BE2C (cell line): ENCODE measurements around the gene GGNBP2.

ENCODE experiments used
- DNase-seq: peaks from one replicate; pipeline ENCODE4 v3.0.0-alpha.2; 2020
- H3K27me3 ChIP-seq: fragments of 250-450 bp; sonication (Bioruptor Pico); 2 replicates; pipeline ENCODE4 v1.5.1; 2020; ENCODE audit warnings: mild to moderate bottlenecking
- H3K36me3 ChIP-seq: fragments of 250-450 bp; sonication (Bioruptor Pico); 2 replicates; pipeline ENCODE4 v1.5.1; 2020; ENCODE audit warnings: mild to moderate bottlenecking
- H3K4me1 ChIP-seq: fragments of 250-450 bp; sonication (Bioruptor Pico); 2 replicates; pipeline ENCODE4 v1.5.1; 2020
- H3K4me3 ChIP-seq: 2 replicates; pipeline ENCODE4 v1.5.1; 2011; ENCODE audit warnings: low read depth, low read length
- H3K9me3 ChIP-seq: fragments of 250-450 bp; sonication (Bioruptor Pico); 2 replicates; pipeline ENCODE4 v1.5.1; 2020
- CTCF ChIP-seq: IDR thresholded peaks from 2 replicates; pipeline ENCODE4 v1.5.1; 2012; ENCODE audit warnings: mild to moderate bottlenecking, low read depth, low read length

The GGNBP2 gene

GRCh38 chr17:36599546-36600250 is 55.0 kb downstream of the GGNBP2 start:
- no peak for TF ChIP-seq CTCF
- no peaks in the 10 kb centered on the region for H3K9me3 ChIP-seq
- H3K36me3 ChIP-seq = 0 out of 2 replicates have a peak, but pooled peaks cover 2% of the 10 kb centered on the region
- no peaks in the 10 kb centered on the region for H3K4me1 ChIP-seq
- no peak for DNase-seq
- H3K4me3 ChIP-seq = no peak overlapping the region
- no peaks in the 10 kb centered on the region for H3K27me3 ChIP-seq

- no peak for DNase-seq
- Histone ChIP-seq H3K27me3 (no peaks in the 10 kb centered on the region), H3K4me3 (no peak overlapping the region), H3K9me3 (no peaks in the 10 kb centered on the region), H3K36me3 (0 out of 2 replicates have a peak, but pooled peaks cover 2% of the 10 kb centered on the region), H3K4me1 (no peaks in the 10 kb centered on the region)
- TF ChIP-seq CTCF = no peak
Observed at GRCh38 chr17:36600465-36600864, 55.7 kb downstream of the GGNBP2 start.

- DNase-seq = no peak
- peak overlapping the region; percentile 91 for H3K4me3 ChIP-seq
- no peaks in the 10 kb centered on the region for H3K27me3 ChIP-seq
- H3K9me3 ChIP-seq = no peaks in the 10 kb centered on the region
- H3K4me1 ChIP-seq = no peaks in the 10 kb centered on the region
- H3K36me3 ChIP-seq = no peaks in the 10 kb centered on the region
- TF ChIP-seq CTCF = 0 out of 2 replicates have a peak, but pooled peaks have one; percentile 6
Observed at GRCh38 chr17:36600936-36601302, 56.2 kb downstream of the GGNBP2 start.

GRCh38 chr17:36601303-36602029 is 56.7 kb downstream of the GGNBP2 start, which contains the start of gene MRM1:
Gene MRM1 (plus strand): TSS chr17:36601583. CDS start chr17:36601811, 228 bp downstream.
- peak; percentile 97 for DNase-seq
- Histone ChIP-seq H3K4me3 (peak within 1 kb of the TSS; percentile 91), H3K9me3 (no peaks in the 10 kb centered on the region), H3K27me3 (no peaks in the 10 kb centered on the region), H3K36me3 (no peaks in the 10 kb centered on the region), H3K4me1 (no peaks in the 10 kb centered on the region)
- TF ChIP-seq CTCF = no peak

DNA sequence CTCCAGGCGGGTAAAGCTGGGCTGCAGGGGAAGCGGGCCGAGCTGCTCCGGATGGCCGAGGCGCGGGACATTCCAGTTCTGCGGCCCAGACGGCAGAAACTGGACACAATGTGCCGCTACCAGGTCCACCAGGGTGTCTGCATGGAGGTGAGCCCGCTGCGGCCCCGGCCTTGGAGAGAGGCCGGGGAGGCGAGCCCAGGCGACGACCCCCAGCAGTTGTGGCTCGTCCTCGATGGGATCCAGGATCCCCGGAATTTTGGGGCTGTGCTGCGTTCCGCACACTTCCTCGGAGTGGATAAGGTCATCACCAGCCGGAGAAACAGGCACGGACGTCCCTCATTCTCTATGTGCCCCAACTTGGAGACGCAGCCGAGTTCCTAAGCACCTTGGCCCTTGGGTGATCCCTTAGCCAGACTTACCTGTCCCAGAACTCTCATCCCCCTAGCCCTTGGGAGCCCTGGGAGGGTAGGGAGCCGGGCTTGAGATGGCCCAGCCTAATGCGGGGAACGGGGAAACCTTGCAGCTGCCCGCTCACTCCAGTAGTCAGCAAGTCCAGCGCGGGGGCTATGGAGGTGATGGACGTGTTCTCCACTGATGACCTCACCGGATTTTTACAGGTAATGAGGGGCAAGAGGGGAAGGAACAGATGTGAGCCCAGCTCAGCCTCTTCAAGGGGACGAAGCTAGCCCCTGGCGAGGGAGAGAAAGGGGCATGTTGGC is 57.5 kb downstream of the GGNBP2 start:
- H3K9me3 ChIP-seq = no peaks in the 10 kb centered on the region
- no peaks in the 10 kb centered on the region for H3K4me1 ChIP-seq
- H3K27me3 ChIP-seq = no peaks in the 10 kb centered on the region
- TF ChIP-seq CTCF = no peak
- no peak for DNase-seq
- H3K4me3 ChIP-seq = peak overlapping the region; percentile 91
- no peaks in the 10 kb centered on the region for H3K36me3 ChIP-seq
